H1 (cell line): ENCODE data around the gene SLC13A3. TPM values are rescaled to one million over a fixed set of nuclear protein-coding genes. Genes with fewer than 3 reads are reported as not detected.

ENCODE experiments used
- CTCF ChIA-PET: fragments of 300-600 bp; sonication (Branson Sonifier 250); formaldehyde crosslinking; loops from one replicate; lab custom pipeline; 2021; ENCODE audit not compliant: partially characterized antibody; lab: Charles Lee
- POLR2A ChIA-PET: fragments of 300-600 bp; sonication (Branson Sonifier 250); formaldehyde crosslinking; loops from one replicate; lab custom pipeline; 2021; ENCODE audit warnings: inconsistent platforms; ENCODE audit not compliant: partially characterized antibody; lab: Charles Lee
- DNase-seq, 2 experiments: peaks; one replicate each; pipeline versions ENCODE4 v3.0.0 to v3.0.0-alpha.2; 2010 to 2022; ENCODE audit warnings: low spot score in 2 of 2, low read depth in 1 of 2, mixed read lengths in 1 of 2
- FAIRE-seq: peaks from 2 replicates; lab custom pipeline; 2011; peaks lifted over from hg19 to GRCh38; lab: Jason Lieb, UNC
- H2AFZ ChIP-seq: 2 replicates; pipeline ENCODE4 v1.8.1; 2012; ENCODE audit warnings: low read length, inconsistent platforms
- H2AK5ac ChIP-seq: 2 replicates; pipeline ENCODE4 v1.6.1; 2013; ENCODE audit warnings: low read depth, low read length
- H2BK120ac ChIP-seq: replicated peaks from 2 replicates; pipeline ENCODE3; 2013; ENCODE audit warnings: low read depth, low read length, inconsistent platforms
- H2BK12ac ChIP-seq: 2 replicates; pipeline ENCODE4 v1.6.1; 2013; ENCODE audit warnings: low read depth, low read length
- H2BK15ac ChIP-seq: 2 replicates; pipeline ENCODE4 v1.6.1; 2013; ENCODE audit warnings: low read length
- H2BK20ac ChIP-seq: 2 replicates; pipeline ENCODE4 v1.6.1; 2013; ENCODE audit warnings: low read length
- H2BK5ac ChIP-seq: 2 replicates; pipeline ENCODE4 v1.6.1; 2013; ENCODE audit warnings: low read depth, low read length
- H3K14ac ChIP-seq: 2 replicates; pipeline ENCODE4 v1.6.1; 2013; ENCODE audit warnings: inconsistent platforms; ENCODE audit not compliant: insufficient read length
- H3K18ac ChIP-seq: 2 replicates; pipeline ENCODE4 v1.6.1; 2013; ENCODE audit warnings: low read length; ENCODE audit errors: extremely low read depth
- H3K23ac ChIP-seq: 2 replicates; pipeline ENCODE4 v1.6.1; 2013; ENCODE audit warnings: inconsistent platforms; ENCODE audit not compliant: insufficient read length
- H3K23me2 ChIP-seq: 2 replicates; pipeline ENCODE4 v1.6.1; 2013; ENCODE audit warnings: low read depth, low read length
- H3K27ac ChIP-seq: 2 replicates; pipeline ENCODE4 v1.6.1; 2011; ENCODE audit warnings: low read depth, low read length, inconsistent platforms
- H3K27me3 ChIP-seq, 4 experiments: replicated peaks in 1 of 4; 1 replicate in 1 of 4; 2 replicates in 3 of 4; pipeline versions ENCODE4 v1.6.1 to v1.8.1; 2011 to 2013; ENCODE audit warnings: low read length in 3 of 4, mild to moderate bottlenecking in 3 of 4, inconsistent platforms in 2 of 4, mixed read lengths in 2 of 4, moderate library complexity in 1 of 4; ENCODE audit not compliant: control insufficient read depth in 3 of 4, insufficient read depth in 3 of 4; ENCODE audit errors: extremely low read depth in 1 of 4
- H3K36me3 ChIP-seq, 4 experiments: 2 replicates each; pipeline versions ENCODE4 v1.6.1 to v1.8.1; 2011 to 2013; ENCODE audit warnings: mild to moderate bottlenecking in 4 of 4, low read length in 3 of 4, moderate library complexity in 2 of 4, control low read depth in 1 of 4, inconsistent platforms in 1 of 4; ENCODE audit not compliant: insufficient read depth in 4 of 4, control insufficient read depth in 2 of 4
- H3K4ac ChIP-seq: replicated peaks from 2 replicates; pipeline ENCODE3; 2013; ENCODE audit warnings: low read length, low read depth, mixed read lengths, inconsistent platforms; ENCODE audit not compliant: insufficient read length
- H3K4me1 ChIP-seq, 4 experiments: replicated peaks in 1 of 4; 1 replicate in 1 of 4; 2 replicates in 3 of 4; pipeline versions ENCODE4 v1.6.1 to v1.8.1; 2011 to 2013; ENCODE audit warnings: low read length in 3 of 4, inconsistent platforms in 2 of 4, mixed read lengths in 1 of 4; ENCODE audit not compliant: insufficient read depth in 4 of 4, control insufficient read depth in 3 of 4
- H3K4me2 ChIP-seq, 2 experiments: 2 replicates each; pipeline versions ENCODE4 v1.6.1 to v1.8.1; 2011 to 2013; ENCODE audit warnings: low read depth in 2 of 2, low read length in 2 of 2, control low read depth in 1 of 2, inconsistent platforms in 1 of 2, mild to moderate bottlenecking in 1 of 2; ENCODE audit not compliant: insufficient read depth in 1 of 2
- H3K4me3 ChIP-seq, 4 experiments: fragments of 200-600, 300-600 bp in 1 of 4; sonication (generic), shearing (Covaris generic), sonication (Bioruptor Twin) in 1 of 4; 2 replicates each; pipeline versions ENCODE4 v1.5.1 to v1.8.1; 2011 to 2016; ENCODE audit warnings: low read length in 4 of 4, low read depth in 3 of 4, control low read depth in 2 of 4, inconsistent platforms in 2 of 4, mild to moderate bottlenecking in 2 of 4, mixed read lengths in 1 of 4, moderate library complexity in 1 of 4; ENCODE audit not compliant: insufficient read depth in 2 of 4; ENCODE audit errors: extremely low read depth in 1 of 4
- H3K56ac ChIP-seq: replicated peaks from 2 replicates; pipeline ENCODE3; 2013; ENCODE audit warnings: low read depth, mild to moderate bottlenecking, mixed read lengths, low read length, inconsistent platforms; ENCODE audit not compliant: insufficient read length
- H3K79me1 ChIP-seq: 2 replicates; pipeline ENCODE4 v1.6.1; 2013; ENCODE audit warnings: low read depth, low read length, control low read depth
- H3K79me2 ChIP-seq, 2 experiments: 2 replicates each; pipeline versions ENCODE4 v1.6.1 to v1.8.1; 2012 to 2013; ENCODE audit warnings: low read length in 2 of 2, mild to moderate bottlenecking in 2 of 2, inconsistent platforms in 1 of 2; ENCODE audit not compliant: insufficient read depth in 2 of 2, control insufficient read depth in 1 of 2
- H3K9ac ChIP-seq, 4 experiments: replicated peaks in 1 of 4; 1 replicate in 1 of 4; 2 replicates in 3 of 4; pipeline versions ENCODE4 v1.6.1 to v1.8.1; 2011 to 2013; ENCODE audit warnings: low read depth in 3 of 4, low read length in 3 of 4, control low read depth in 2 of 4, mild to moderate bottlenecking in 2 of 4, moderate library complexity in 2 of 4, inconsistent platforms in 1 of 4; ENCODE audit errors: extremely low read depth in 1 of 4
- H3K9me3 ChIP-seq, 2 experiments: 2 replicates each; pipeline versions ENCODE4 v1.6.1 to v1.8.1; 2012 to 2013; ENCODE audit warnings: mild to moderate bottlenecking in 2 of 2, moderate library complexity in 2 of 2, control low read depth in 1 of 2, inconsistent platforms in 1 of 2, low read depth in 1 of 2, low read length in 1 of 2, mixed read lengths in 1 of 2; ENCODE audit not compliant: insufficient read depth in 2 of 2
- H4K20me1 ChIP-seq, 2 experiments: replicated peaks in 1 of 2; 2 replicates each; pipeline versions ENCODE3 to v1.8.1; 2011 to 2013; ENCODE audit warnings: inconsistent platforms in 2 of 2, low read length in 2 of 2, mild to moderate bottlenecking in 1 of 2; ENCODE audit not compliant: insufficient read depth in 2 of 2, control insufficient read depth in 1 of 2
- H4K5ac ChIP-seq: 2 replicates; pipeline ENCODE4 v1.6.1; 2013; ENCODE audit warnings: low read length, low read depth, mixed read lengths, inconsistent platforms; ENCODE audit not compliant: insufficient read length
- H4K8ac ChIP-seq: 2 replicates; pipeline ENCODE4 v1.8.0; 2013; ENCODE audit warnings: mild to moderate bottlenecking, moderate library complexity, low read length, inconsistent platforms; ENCODE audit not compliant: insufficient read depth; ENCODE audit errors: extremely low read depth
- H4K91ac ChIP-seq: replicated peaks from 2 replicates; pipeline ENCODE3; 2013; ENCODE audit warnings: low read length, mixed read lengths, inconsistent platforms; ENCODE audit not compliant: insufficient read length
- CBX5 ChIP-seq: fragments of 300-800, 300-1000 bp; sonication (generic); IDR thresholded peaks from 2 replicates; pipeline ENCODE4 v1.7.1; 2016; ENCODE audit warnings: antibody characterized with exemption, low read length, low read depth
- CEBPB ChIP-seq: IDR thresholded peaks from 2 replicates; pipeline ENCODE4 v1.6.1; 2012; ENCODE audit warnings: low read depth, low read length
- HDAC2 ChIP-seq, 2 experiments: fragments of 300-600 bp in 1 of 2; sonication (generic) in 1 of 2; IDR thresholded peaks; 2 replicates each; pipeline ENCODE4 v1.6.1; 2011 to 2012; ENCODE audit warnings: low read depth in 2 of 2, low read length in 2 of 2, mild to moderate bottlenecking in 2 of 2, moderate library complexity in 2 of 2, borderline replicate concordance in 1 of 2, inconsistent platforms in 1 of 2
- JUND ChIP-seq: IDR thresholded peaks from 2 replicates; pipeline ENCODE4 v1.6.1; 2011; ENCODE audit warnings: mild to moderate bottlenecking, improper control_type of control experiment, low read length
- KDM5A ChIP-seq: fragments of 200-600 bp; IDR thresholded peaks from 2 replicates; pipeline ENCODE4 v1.7.1; 2012; ENCODE audit warnings: mild to moderate bottlenecking, low read length, inconsistent platforms, mixed read lengths
- MAFK ChIP-seq: IDR thresholded peaks from 2 replicates; pipeline ENCODE4 v1.6.1; 2012; ENCODE audit warnings: low read depth, mild to moderate bottlenecking, improper control_type of control experiment, low read length
- NRF1 ChIP-seq: IDR thresholded peaks from 2 replicates; pipeline ENCODE4 v1.6.1; 2011; ENCODE audit warnings: mild to moderate bottlenecking, low read depth, low read length, improper control_type of control experiment
- RFX5 ChIP-seq: IDR thresholded peaks from 2 replicates; pipeline ENCODE4 v1.6.1; 2011; ENCODE audit warnings: low read depth, low read length, improper control_type of control experiment, borderline replicate concordance
- SAP30 ChIP-seq: fragments of 300-600 bp; sonication (generic); IDR thresholded peaks from 2 replicates; pipeline ENCODE4 v1.7.1; 2012; ENCODE audit warnings: low read length, moderate library complexity, mild to moderate bottlenecking, inconsistent platforms; ENCODE audit not compliant: insufficient read depth, insufficient replicate concordance
- SIRT6 ChIP-seq: IDR thresholded peaks from one replicate; pipeline ENCODE4 v1.7.1; 2012; ENCODE audit warnings: low read length, inconsistent platforms
- SIX5 ChIP-seq: IDR thresholded peaks from 2 replicates; pipeline ENCODE4 v1.6.1; 2011; ENCODE audit warnings: mild to moderate bottlenecking, low read depth, low read length
- SP4 ChIP-seq: IDR thresholded peaks from 2 replicates; pipeline ENCODE4 v1.6.1; 2012; ENCODE audit warnings: low read length, inconsistent platforms
- SUZ12 ChIP-seq: fragments of 200-600 bp; sonication (generic); IDR thresholded peaks from 2 replicates; pipeline ENCODE4 v1.6.1; 2012; ENCODE audit warnings: mild to moderate bottlenecking, inconsistent platforms, low read length, moderate library complexity, mixed read lengths
- TAF7 ChIP-seq: optimal IDR thresholded peaks from 2 replicates; pipeline ENCODE3; 2011; ENCODE audit warnings: low read depth, mild to moderate bottlenecking, inconsistent platforms, low read length, moderate library complexity, borderline replicate concordance
- TCF12 ChIP-seq: IDR thresholded peaks from 2 replicates; pipeline ENCODE4 v1.6.1; 2011; ENCODE audit warnings: low read depth, mild to moderate bottlenecking, low read length
- WGBS, 2 experiments: shearing (Covaris generic) in 1 of 2; methylation state at CpG; one replicate each; pipeline versions ENCODE4 v1.1.6 to v1.1.7; 2013 to 2015; ENCODE audit warnings: low lambda C conversion rate in 2 of 2, mixed read lengths in 2 of 2, inconsistent platforms in 1 of 2, low coverage in 1 of 2, missing lambda C conversion rate in 1 of 2; ENCODE audit not compliant: insufficient replicate concordance in 2 of 2, insufficient coverage in 1 of 2, insufficient read length in 1 of 2; ENCODE audit errors: extremely low coverage in 1 of 2, missing lambda C conversion rate in 1 of 2; 5-methylcytosine and 5-hydroxymethylcytosine counted together
- polyA plus RNA-seq, 7 experiments: library from polyadenylated mRNA; depleted of rRNA in 3 of 7; stranded (reverse) in 5 of 7; unstranded in 2 of 7; fragments of >200 nt in 5 of 7; fragments of 200-250 nt in 2 of 7; gene quantifications; 1 replicate in 5 of 7; 2 replicates in 1 of 7; 4 replicates in 1 of 7; pipeline versions ENCODE4 v1.2.1 to v1.2.3, GENCODE V29; 2011 to 2013; ENCODE audit warnings: missing spikeins in 2 of 7, mixed read lengths in 2 of 7
- total RNA-seq: library from RNA; stranded (reverse); fragmentation: NEBNext Ultra II Directional; extraction: Animal tissue kit (Norgen Biotek cat#: 25700); gene quantifications from 2 replicates; pipeline ENCODE4 v1.2.1, GENCODE V29; 2021

SLC13A3 gene
- total and polyA plus RNA-seq, 2 of the 8 experiments (the other 6 are each of a cell fraction or from before 2014, with no cell fraction given): 9.4 to 12.6 TPM

- no peak overlapping the region for H2AK5ac ChIP-seq
- no peak overlapping the region for H3K18ac ChIP-seq
- H4K91ac ChIP-seq: no peak overlapping the region
- no peaks in the 10 kb centered on the region; a peak in 1 of 8 replicates for H3K36me3 ChIP-seq
- 83% methylated on average over 5 of the region's 5 CpGs; no CpG with 5 or more reads in 1 of the 2 experiments for WGBS, 2 experiments
- H2BK5ac ChIP-seq: no peak overlapping the region
- H4K5ac ChIP-seq: no peak overlapping the region
- H3K9ac ChIP-seq: no peak overlapping the region
- H3K23ac ChIP-seq: no peak overlapping the region
- no peak overlapping the region for H2AFZ ChIP-seq
- H3K79me1 ChIP-seq: no peaks in the 10 kb centered on the region
- ChIA-PET POLR2A (no interaction called here), CTCF (interaction anchor here (3.3 kb wide), 1 partner anchor 12 kb away, joined by 17 read pairs; no protein-coding TSS in a partner anchor)
- no peak overlapping the region for H3K56ac ChIP-seq
- no peak overlapping the region for H3K4ac ChIP-seq
- no peak overlapping the region for H2BK20ac ChIP-seq
- FAIRE-seq: no peak
- H3K79me2 ChIP-seq: no peaks in the 10 kb centered on the region
- no peaks in the 10 kb centered on the region for H3K27me3 ChIP-seq
- no peak overlapping the region for H4K8ac ChIP-seq
- no peak overlapping the region for H3K4me2 ChIP-seq
- no peaks in the 10 kb centered on the region for H3K9me3 ChIP-seq
- DNase-seq: no peak
- H3K4me3 ChIP-seq: no peak overlapping the region
- H3K23me2 ChIP-seq: no peaks in the 10 kb centered on the region
- H3K4me1 ChIP-seq: no peaks in the 10 kb centered on the region; a peak in 2 of 7 replicates
- H2BK12ac ChIP-seq: no peak overlapping the region
- no peaks in the 10 kb centered on the region for H4K20me1 ChIP-seq
- no peak overlapping the region for H2BK15ac ChIP-seq
- no peak overlapping the region for H3K14ac ChIP-seq
- no peak overlapping the region for H2BK120ac ChIP-seq
- no peak overlapping the region for H3K27ac ChIP-seq
- TF ChIP-seq MAFK (no peak), CBX5 (no peak), TCF12 (no peak), SUZ12 (no peak), KDM5A (no peak), JUND (no peak), SIRT6 (no peak), CEBPB (no peak), RFX5 (no peak), SP4 (no peak), HDAC2 (IDR thresholded peaks at IDR 0.05; ENCODE audit: borderline replicate concordance in 1 of 2, low read depth in 2 of 2, low read length in 2 of 2) (no peak), SIX5 (no peak), TAF7 (no peak), NRF1 (no peak), SAP30 (no peak)
Observed at GRCh38 chr20:46570956-46571355, 80.3 kb downstream of the SLC13A3 start.
